Suprapubic skin (tissue), 4 donors: Measurements from ENCODE around the gene SLC22A3.

ENCODE experiments used
- EP300 ChIP-seq: sonication (generic); formaldehyde crosslinking; IDR thresholded peaks from one replicate; pipeline ENCODE4 v1.6.1; 2017; ENCODE audit warnings: antibody characterized with exemption
- POLR2AphosphoS5 ChIP-seq, 3 donors: sonication (generic); formaldehyde crosslinking; IDR thresholded peaks; one replicate each; pipeline ENCODE4 v1.6.1; 2017; ENCODE audit warnings: antibody characterized with exemption in 3 of 3

DNA sequence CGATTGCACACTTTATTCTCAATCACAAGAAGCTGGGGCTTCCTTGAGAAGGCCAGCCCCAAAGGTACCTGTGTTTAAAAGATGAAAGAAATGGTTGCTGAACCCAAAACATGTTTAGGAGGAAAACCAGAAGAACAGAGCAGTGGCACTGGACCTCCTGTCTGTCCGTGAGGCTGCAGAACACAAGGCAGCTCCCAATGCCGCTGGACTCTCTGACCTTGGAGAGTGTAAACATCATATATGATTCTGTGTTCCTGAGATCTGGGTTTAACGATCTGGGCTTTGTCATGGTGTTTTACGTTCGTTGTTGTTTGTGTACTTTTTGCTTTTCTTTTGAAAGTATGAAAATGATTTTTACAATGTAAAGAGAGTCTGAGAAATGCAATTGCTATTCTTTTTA is 106.1 kb downstream of the SLC22A3 start:
- TF ChIP-seq EP300, result no peak
- TF ChIP-seq POLR2AphosphoS5 (IDR thresholded peaks at IDR 0.05), result no peak
